Fibroblast of lung (primary cell): ENCODE results near the gene CACNB2. TPM values are rescaled to one million over a fixed set of nuclear protein-coding genes. Genes with fewer than 3 reads are reported as not detected.

Experiments
- DNase-seq, 2 donors: peaks; one replicate each; pipeline versions ENCODE4 v3.0.0 to v3.0.0-alpha.2; 2010; ENCODE audit warnings: low read depth in 2 of 2
- H2AFZ ChIP-seq: 2 replicates; pipeline ENCODE4 v1.5.1; 2012; ENCODE audit warnings: low read length, control low read depth, inconsistent platforms
- H3K27ac ChIP-seq: 2 replicates; pipeline ENCODE4 v1.5.1; 2011; ENCODE audit warnings: low read length, control low read depth; ENCODE audit not compliant: insufficient read depth
- H3K27me3 ChIP-seq: 2 replicates; pipeline ENCODE4 v1.5.1; 2011; ENCODE audit warnings: mild to moderate bottlenecking, low read length; ENCODE audit not compliant: control insufficient read depth, insufficient read depth
- H3K36me3 ChIP-seq: 2 replicates; pipeline ENCODE4 v1.5.1; 2011; ENCODE audit warnings: low read length; ENCODE audit not compliant: control insufficient read depth, insufficient read depth
- H3K4me1 ChIP-seq: 2 replicates; pipeline ENCODE4 v1.5.1; 2011; ENCODE audit warnings: low read length; ENCODE audit not compliant: control insufficient read depth, insufficient read depth; ENCODE audit errors: extremely low read depth
- H3K4me2 ChIP-seq: 2 replicates; pipeline ENCODE4 v1.5.1; 2011; ENCODE audit warnings: low read length, control low read depth; ENCODE audit not compliant: insufficient read depth; ENCODE audit errors: extremely low read depth
- H3K4me3 ChIP-seq, 4 experiments: fragments of 200-600 bp in 1 of 4; sonication (generic) in 1 of 4; replicated peaks in 1 of 4; 2 replicates each; pipeline ENCODE4 v1.5.1; 2011 to 2016; ENCODE audit warnings: low read length in 4 of 4, low read depth in 3 of 4, mild to moderate bottlenecking in 3 of 4, control low read depth in 2 of 4, inconsistent platforms in 1 of 4, mixed read lengths in 1 of 4; ENCODE audit not compliant: insufficient read depth in 1 of 4; ENCODE audit errors: control extremely low read depth in 1 of 4
- H3K79me2 ChIP-seq: 2 replicates; pipeline ENCODE4 v1.5.1; 2012; ENCODE audit warnings: mild to moderate bottlenecking, low read length, inconsistent platforms; ENCODE audit not compliant: control insufficient read depth, insufficient read depth
- H3K9ac ChIP-seq: 2 replicates; pipeline ENCODE4 v1.5.1; 2011; ENCODE audit warnings: mild to moderate bottlenecking, low read length, control low read depth; ENCODE audit not compliant: insufficient read depth
- H3K9me3 ChIP-seq: 2 replicates; pipeline ENCODE4 v1.5.1; 2012; ENCODE audit warnings: low read depth, low read length; ENCODE audit not compliant: control insufficient read depth, insufficient read depth
- H4K20me1 ChIP-seq: 2 replicates; pipeline ENCODE4 v1.5.1; 2011; ENCODE audit warnings: low read length; ENCODE audit not compliant: control insufficient read depth, insufficient read depth; ENCODE audit errors: extremely low read depth
- CTCF ChIP-seq, 2 donors: IDR thresholded peaks in 1 of 2; conservative IDR thresholded peaks in 1 of 2; 1 replicate in 1 of 2; 2 replicates in 1 of 2; pipeline ENCODE4 v1.5.1; 2011 to 2012; ENCODE audit warnings: low read length in 2 of 2, control low read depth in 1 of 2, inconsistent platforms in 1 of 2, low read depth in 1 of 2, mild to moderate bottlenecking in 1 of 2
- EZH2 ChIP-seq: IDR thresholded peaks from 2 replicates; pipeline ENCODE4 v1.5.1; 2012; ENCODE audit warnings: low read length, control low read depth, mild to moderate bottlenecking; ENCODE audit errors: missing control alignments
- polyA plus RNA-seq, 2 donors: library from polyadenylated mRNA; depleted of rRNA in 1 of 2; stranded (reverse) in 1 of 2; unstranded in 1 of 2; fragments of >200 nt; gene quantifications; 2 replicates each; pipeline ENCODE4 v1.2.1, GENCODE V29; 2011 to 2012; ENCODE audit warnings: missing spikeins in 1 of 2
- total RNA-seq: library from RNA; depleted of rRNA; stranded (reverse); fragments of >200 nt; gene quantifications from 2 replicates; pipeline ENCODE4 v1.2.1, GENCODE V29; 2014

CACNB2 gene
- total and polyA plus RNA-seq, 2 donors (not counting 1 experiment from before 2014, with no cell fraction given) = 0.66 to 0.70 TPM

- Histone ChIP-seq H4K20me1 (no peaks in the 10 kb centered on the region), H3K9ac (no peak overlapping the region), H3K4me1 (no peaks in the 10 kb centered on the region), H3K36me3 (no peaks in the 10 kb centered on the region), H3K4me2 (no peak overlapping the region), H3K27me3 (no peaks in the 10 kb centered on the region), H3K4me3 (no peak overlapping the region), H3K79me2 (no peaks in the 10 kb centered on the region), H3K27ac (no peak overlapping the region), H2AFZ (no peak overlapping the region), H3K9me3 (no peaks in the 10 kb centered on the region)
- TF ChIP-seq CTCF (conservative IDR thresholded peaks at IDR 0.05 in 1 of 2, IDR thresholded peaks at IDR 0.05 in 1 of 2; ENCODE audit: low read depth in 1 of 2, low read length in 2 of 2) (no peak), EZH2 (no peak)
- no peak for DNase-seq
Observed at GRCh38 chr10:18576586-18576985, 436.4 kb downstream of the CACNB2 start.

- Histone ChIP-seq H3K4me1 (no peaks in the 10 kb centered on the region), H3K79me2 (no peaks in the 10 kb centered on the region), H3K9me3 (no peaks in the 10 kb centered on the region), H3K36me3 (no peaks in the 10 kb centered on the region), H3K9ac (no peak overlapping the region), H2AFZ (no peak overlapping the region), H3K4me3 (no peak overlapping the region), H3K27me3 (no peaks in the 10 kb centered on the region), H3K4me2 (no peak overlapping the region), H3K27ac (no peak overlapping the region), H4K20me1 (no peaks in the 10 kb centered on the region)
- TF ChIP-seq CTCF (conservative IDR thresholded peaks at IDR 0.05 in 1 of 2, IDR thresholded peaks at IDR 0.05 in 1 of 2; ENCODE audit: low read depth in 1 of 2, low read length in 2 of 2) (no peak), EZH2 (no peak)
- DNase-seq = no peak
Observed at GRCh38 chr10:18577823-18578685, 437.8 kb downstream of the CACNB2 start.

GRCh38 chr10:18582803-18583202, 442.6 kb downstream of the CACNB2 start:
- Histone ChIP-seq H3K9me3 (no peaks in the 10 kb centered on the region), H3K79me2 (no peaks in the 10 kb centered on the region), H3K4me1 (no peaks in the 10 kb centered on the region), H4K20me1 (no peaks in the 10 kb centered on the region), H2AFZ (no peak overlapping the region), H3K9ac (no peak overlapping the region), H3K4me2 (no peak overlapping the region), H3K27ac (no peak overlapping the region), H3K4me3 (no peak overlapping the region), H3K27me3 (no peaks in the 10 kb centered on the region), H3K36me3 (no peaks in the 10 kb centered on the region)
- TF ChIP-seq EZH2 = no peak
- no peak for TF ChIP-seq CTCF (conservative IDR thresholded peaks at IDR 0.05 in 1 of 2, IDR thresholded peaks at IDR 0.05 in 1 of 2; ENCODE audit: low read depth in 1 of 2, low read length in 2 of 2)
- peak in 1 of 2 donors; percentile 52 for DNase-seq
